Measurements from ENCODE around the gene PLCB4.

GRCh38 chr20:9160757-9161156 lies 91.9 kb downstream of the PLCB4 start:
- TF ChIP-seq CTCF (IDR thresholded peaks at IDR 0.05), result no peak
- TF ChIP-seq POLR2A (IDR thresholded peaks at IDR 0.05), result no peak

Measured in adrenal gland (tissue), 5 donors.